ENCODE results near the gene FBRS. TPM values are rescaled to one million over a fixed set of nuclear protein-coding genes. Genes with fewer than 3 reads are reported as not detected.

The FBRS gene
- 11.5 and 13.4 TPM in 2 replicates for total RNA-seq (2014; rRNA removed; shearing (Covaris generic))

DNA sequence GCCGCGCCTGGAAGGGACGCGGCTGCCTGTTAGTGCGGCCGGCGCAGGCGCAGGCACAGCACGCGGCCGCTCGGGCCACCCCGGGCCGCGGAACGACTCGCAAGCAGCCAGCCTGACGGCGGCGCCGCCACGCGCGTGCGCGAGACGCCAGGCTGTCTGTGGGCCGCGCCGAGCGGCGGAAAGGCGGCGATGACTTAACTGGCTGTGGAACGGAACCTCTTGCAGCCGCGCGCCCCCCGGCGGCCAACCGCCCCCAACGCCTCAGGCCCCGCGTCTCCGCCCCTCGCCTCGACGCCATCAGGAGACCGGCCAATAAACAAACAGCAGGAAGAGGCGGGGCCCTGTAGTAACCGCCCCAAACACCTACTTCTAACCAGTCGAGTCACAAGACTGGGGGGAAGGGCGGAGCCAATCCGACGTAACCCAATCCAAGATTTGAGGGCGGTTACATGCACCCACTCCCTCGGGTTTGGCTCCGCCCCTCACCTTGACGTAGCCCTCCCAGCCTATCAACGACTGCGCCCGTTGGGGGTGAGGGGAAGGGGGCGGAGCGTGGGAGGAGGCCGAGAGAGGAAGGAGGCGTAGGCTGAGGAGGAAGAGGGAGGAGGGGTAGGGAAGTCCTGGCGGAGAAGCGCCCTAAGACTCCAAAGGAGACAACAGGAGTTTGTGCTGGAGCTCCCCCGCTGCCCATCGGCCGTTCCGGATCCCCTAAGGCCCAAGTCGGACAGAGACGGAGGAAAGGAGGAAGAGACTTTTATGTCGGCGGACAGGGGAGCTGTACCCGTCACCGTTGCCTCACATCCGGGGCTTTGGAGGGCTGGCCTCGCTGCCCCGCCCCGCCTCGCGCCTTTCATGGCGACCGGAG is at the start of gene FBRS:
Gene FBRS, plus strand, starts transcription at position 566 of the 865 bp plus-strand sequence. CDS start 1,088 bp downstream, outside the sequence.
- DNase-seq: peak; percentile 99
- peak within 1 kb of the TSS; percentile 85 for H3K4me3 ChIP-seq (ENCODE audit: insufficient read depth, low read depth, low read length)
- H3K36me3 ChIP-seq (replicated peaks; ENCODE audit: control insufficient read depth, insufficient read depth, low read length): peaks cover 4% of the 10 kb centered on the region
- H3K27me3 ChIP-seq (ENCODE audit: control insufficient read depth, insufficient read depth, low read length): peaks cover 24% of the 10 kb centered on the region

GRCh38 chr16:30609002-30609925 is 49.0 kb upstream of the FBRS start:
- Histone ChIP-seq H3K27me3 (ENCODE audit: control insufficient read depth, insufficient read depth, low read length) (no peaks in the 10 kb centered on the region), H3K4me3 (ENCODE audit: insufficient read depth, low read depth, low read length) (peak overlapping the region; percentile 88), H3K36me3 (replicated peaks; ENCODE audit: control insufficient read depth, insufficient read depth, low read length) (peaks cover 3% of the 10 kb centered on the region)
- peak; percentile 81 for DNase-seq

DNA sequence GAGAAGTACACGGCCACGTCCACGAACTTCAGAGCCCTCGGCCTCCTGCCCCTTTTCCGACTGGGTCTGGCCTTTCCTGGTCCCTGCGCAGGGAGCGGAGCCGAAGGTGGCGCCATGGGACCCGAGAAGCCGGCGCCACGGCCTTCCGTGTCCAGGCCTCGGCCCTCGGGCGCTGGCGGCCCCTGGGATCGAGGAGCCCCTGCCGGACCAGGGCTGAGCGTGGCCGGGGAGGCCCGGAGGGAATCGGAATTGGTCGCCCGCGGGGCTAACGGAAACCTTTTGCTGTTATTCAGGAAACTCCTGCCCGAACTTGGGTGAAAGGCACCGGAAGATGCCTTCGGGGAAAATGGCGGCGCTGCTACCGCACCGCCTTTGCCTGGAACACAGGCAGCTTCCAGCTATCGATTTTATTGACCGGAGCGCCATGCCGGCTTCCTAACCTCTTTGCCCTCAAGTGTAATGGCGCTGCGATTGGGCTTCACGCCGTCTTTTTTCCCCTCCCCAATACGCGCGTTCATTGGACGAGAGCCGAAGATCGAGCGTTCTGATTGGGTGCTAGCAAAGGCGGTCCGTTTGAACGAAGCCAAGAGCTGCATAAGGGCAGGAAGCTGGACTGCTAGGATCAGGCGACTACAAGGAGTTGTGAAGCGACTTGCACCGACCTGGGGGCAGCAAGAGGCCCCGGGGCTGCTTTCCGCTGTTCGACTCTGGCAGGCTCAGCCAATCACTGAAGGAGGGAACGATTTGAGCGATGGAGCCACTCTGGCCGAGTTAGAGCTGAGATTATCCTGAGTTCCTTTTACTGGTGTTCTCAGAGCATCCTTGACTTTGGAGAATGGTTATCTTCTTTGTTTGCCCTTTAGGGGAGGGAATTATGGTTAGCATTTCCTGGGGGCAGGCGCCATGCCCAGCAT is 48.0 kb upstream of the FBRS start, which contains the start of gene ZNF689:
Gene ZNF689, minus strand, starts transcription at position 464 of the 914 bp plus-strand sequence. Its CDS starts 348 bp downstream, at position 116.
- Histone ChIP-seq H3K4me3 (ENCODE audit: insufficient read depth, low read depth, low read length) (peak within 1 kb of the TSS; percentile 88), H3K27me3 (ENCODE audit: control insufficient read depth, insufficient read depth, low read length) (no peaks in the 10 kb centered on the region), H3K36me3 (replicated peaks; ENCODE audit: control insufficient read depth, insufficient read depth, low read length) (peaks cover 1% of the 10 kb centered on the region)
- peak; percentile 97 for DNase-seq

- no peaks in the 10 kb centered on the region for H3K27me3 ChIP-seq (ENCODE audit: control insufficient read depth, insufficient read depth, low read length)
- no peaks in the 10 kb centered on the region for H3K36me3 ChIP-seq (replicated peaks; ENCODE audit: control insufficient read depth, insufficient read depth, low read length)
- DNase-seq: peak; percentile 90
- H3K4me3 ChIP-seq (ENCODE audit: insufficient read depth, low read depth, low read length): no peak overlapping the region
Observed at GRCh38 chr16:30615358-30616091, 42.7 kb upstream of the FBRS start.

DNA sequence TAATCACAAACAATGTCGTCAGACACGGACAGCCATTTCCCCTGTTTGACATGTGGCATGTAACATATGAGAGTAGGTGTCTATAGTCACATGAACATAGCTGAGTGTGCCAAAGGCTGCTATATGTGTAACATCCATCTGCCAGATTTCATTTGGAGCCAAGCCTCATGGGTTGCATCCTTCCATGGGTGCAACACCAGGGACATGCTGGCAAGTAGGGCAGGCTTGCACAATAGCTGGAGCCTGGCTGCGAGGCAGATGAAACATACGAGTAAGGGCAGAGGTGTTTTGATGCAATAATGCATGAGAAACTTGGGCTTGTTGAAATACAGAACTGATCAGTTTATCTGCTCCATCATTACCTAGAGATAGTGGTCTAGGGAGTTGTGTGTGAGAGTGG is 39.0 kb upstream of the FBRS start:
- no peaks in the 10 kb centered on the region; the same call in 1 of the 2 replicates for H3K27me3 ChIP-seq (ENCODE audit: control insufficient read depth, insufficient read depth, low read length)

DNA sequence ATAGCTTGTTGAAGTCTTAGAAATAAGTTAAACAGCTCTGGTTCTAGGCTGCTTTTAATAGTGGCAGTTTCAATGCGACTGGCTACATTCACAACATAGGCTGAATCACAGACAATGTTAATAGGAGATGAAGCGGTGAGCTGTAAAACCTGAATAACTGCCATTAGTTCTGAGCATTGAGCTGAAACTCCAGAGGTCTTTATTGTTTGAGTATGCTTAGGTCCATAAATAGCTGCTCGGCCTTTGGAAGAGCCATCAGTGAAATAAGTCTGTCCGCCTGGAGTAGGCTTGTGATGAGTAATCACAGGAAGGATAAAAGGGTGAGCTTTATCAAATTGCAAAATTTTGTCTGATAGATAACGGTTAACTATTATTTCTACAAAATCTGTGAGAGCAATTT is 38.6 kb upstream of the FBRS start:
- H3K36me3 ChIP-seq (replicated peaks; ENCODE audit: control insufficient read depth, insufficient read depth, low read length): no peaks in the 10 kb centered on the region
- H3K4me3 ChIP-seq (ENCODE audit: insufficient read depth, low read depth, low read length): no peak overlapping the region
- H3K27me3 ChIP-seq (ENCODE audit: control insufficient read depth, insufficient read depth, low read length): no peaks in the 10 kb centered on the region; the same call in 1 of the 2 replicates
- DNase-seq: no peak

More for the DNA sequence above, 39.0 kb upstream of the FBRS start:
- no peak overlapping the region for H3K4me3 ChIP-seq (ENCODE audit: insufficient read depth, low read depth, low read length)
- DNase-seq: no peak
- H3K36me3 ChIP-seq (replicated peaks; ENCODE audit: control insufficient read depth, insufficient read depth, low read length): no peaks in the 10 kb centered on the region

DNA sequence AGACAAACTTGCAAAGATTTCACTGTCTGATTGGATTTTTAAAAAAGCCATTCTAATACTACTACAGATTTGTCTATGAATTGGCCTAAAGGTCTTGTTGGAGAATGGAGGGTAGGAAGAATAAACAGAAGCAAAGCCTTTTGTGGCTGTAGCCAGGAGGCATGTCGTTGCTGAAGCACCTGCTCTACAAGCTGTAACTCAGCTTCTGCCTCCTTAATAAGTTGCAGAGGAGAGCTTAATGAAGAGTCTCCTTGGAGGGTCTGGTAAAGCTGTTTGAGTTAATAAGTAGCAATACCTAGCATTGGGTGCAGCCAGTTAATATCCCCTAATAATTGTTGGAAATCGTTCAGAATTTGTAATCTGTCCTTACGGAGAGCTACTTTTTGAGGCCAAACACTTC is 38.1 kb upstream of the FBRS start:
- H3K27me3 ChIP-seq (ENCODE audit: control insufficient read depth, insufficient read depth, low read length): no peaks in the 10 kb centered on the region; the same call in 1 of the 2 replicates
- H3K4me3 ChIP-seq (ENCODE audit: insufficient read depth, low read depth, low read length): no peak overlapping the region
- no peaks in the 10 kb centered on the region for H3K36me3 ChIP-seq (replicated peaks; ENCODE audit: control insufficient read depth, insufficient read depth, low read length)
- no peak for DNase-seq

DNA sequence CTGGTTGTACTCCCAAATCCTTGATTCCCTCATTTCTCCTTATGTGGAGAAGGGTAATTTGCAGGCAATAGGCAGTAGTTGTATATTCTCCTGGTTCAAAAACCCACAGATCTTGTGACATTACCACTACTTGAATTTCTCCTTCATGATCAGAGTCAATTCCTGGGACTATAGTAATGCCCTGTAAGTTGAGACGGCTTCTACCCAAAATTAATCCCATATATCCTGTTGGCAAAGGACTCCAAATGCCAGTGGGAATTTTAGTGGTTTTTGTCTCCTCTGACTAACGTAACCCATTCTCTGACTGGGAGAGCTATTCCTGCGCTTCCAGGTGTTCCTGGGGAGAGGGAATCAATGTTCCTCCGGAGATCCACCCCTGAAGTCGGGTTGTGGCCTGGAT is 36.5 kb upstream of the FBRS start:
- no peak for DNase-seq
- Histone ChIP-seq H3K36me3 (replicated peaks; ENCODE audit: control insufficient read depth, insufficient read depth, low read length) (no peaks in the 10 kb centered on the region), H3K4me3 (ENCODE audit: insufficient read depth, low read depth, low read length) (no peak overlapping the region), H3K27me3 (ENCODE audit: control insufficient read depth, insufficient read depth, low read length) (no peaks in the 10 kb centered on the region; the same call in 1 of the 2 replicates)

GRCh38 chr16:30622455-30623032 is 35.7 kb upstream of the FBRS start:
- no peaks in the 10 kb centered on the region; the same call in 1 of the 2 replicates for H3K27me3 ChIP-seq (ENCODE audit: control insufficient read depth, insufficient read depth, low read length)

DNA sequence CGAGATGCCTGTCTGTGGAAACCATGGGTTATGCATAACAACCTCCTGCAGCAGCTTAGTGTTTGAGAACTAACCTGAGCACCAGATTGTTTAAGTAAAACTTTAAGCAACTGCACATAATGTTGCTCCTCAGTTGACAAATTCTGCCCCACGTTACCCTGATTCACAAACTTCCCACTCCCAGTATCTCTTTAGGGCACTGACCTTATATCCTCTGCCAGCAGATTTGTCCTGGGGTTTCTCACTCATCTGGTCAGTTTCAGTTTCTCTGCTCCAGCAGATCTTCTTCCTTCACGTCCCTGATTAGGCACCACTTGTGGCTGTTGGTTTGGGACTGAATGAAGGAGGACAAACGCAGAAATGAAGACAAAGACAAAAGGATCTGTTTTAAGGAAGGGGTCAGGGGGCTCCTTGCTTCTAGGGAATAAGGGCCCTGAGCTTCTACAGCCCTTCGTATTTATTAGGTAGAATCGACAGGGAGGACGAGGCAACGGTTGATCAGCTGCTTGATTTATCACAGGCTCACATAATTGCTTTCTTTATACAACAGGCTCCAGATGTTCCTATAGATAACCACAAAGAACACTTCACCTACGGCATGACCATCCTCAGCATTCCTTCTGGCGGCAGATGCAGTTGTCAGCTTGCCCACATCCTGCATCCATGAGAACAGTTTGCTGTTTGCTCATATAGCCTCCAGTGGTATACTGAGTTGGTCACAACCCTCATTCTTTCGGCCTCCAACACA is 34.5 kb upstream of the FBRS start:
- H3K4me3 ChIP-seq (ENCODE audit: insufficient read depth, low read depth, low read length): no peak overlapping the region
- H3K27me3 ChIP-seq (ENCODE audit: control insufficient read depth, insufficient read depth, low read length): no peaks in the 10 kb centered on the region; the same call in 1 of the 2 replicates
- DNase-seq: no peak
- H3K36me3 ChIP-seq (replicated peaks; ENCODE audit: control insufficient read depth, insufficient read depth, low read length): no peaks in the 10 kb centered on the region

More at GRCh38 chr16:30622455-30623032, 35.7 kb upstream of the FBRS start:
- no peaks in the 10 kb centered on the region for H3K36me3 ChIP-seq (replicated peaks; ENCODE audit: control insufficient read depth, insufficient read depth, low read length)
- H3K4me3 ChIP-seq (ENCODE audit: insufficient read depth, low read depth, low read length): no peak overlapping the region
- DNase-seq: no peak

- DNase-seq: no peak
- H3K4me3 ChIP-seq (ENCODE audit: insufficient read depth, low read depth, low read length): no peak overlapping the region
- H3K36me3 ChIP-seq (replicated peaks; ENCODE audit: control insufficient read depth, insufficient read depth, low read length): no peaks in the 10 kb centered on the region
- H3K27me3 ChIP-seq (ENCODE audit: control insufficient read depth, insufficient read depth, low read length): no peaks in the 10 kb centered on the region; the same call in 1 of the 2 replicates
Observed at GRCh38 chr16:30626236-30626635, 32.0 kb upstream of the FBRS start.

Data from H7 (cell line).